Kidney (tissue), 14 donors: ENCODE results near the gene SH3RF3. TPM values are rescaled to one million over a fixed set of nuclear protein-coding genes. Genes with fewer than 3 reads are reported as not detected.

ENCODE experiments used
- DNase-seq, 5 donors: peaks; one replicate each; pipeline ENCODE4 v3.0.0-alpha.2; 2013 to 2020
- FAIRE-seq: peaks from 2 replicates; lab custom pipeline; 2012; peaks lifted over from hg19 to GRCh38; lab: Jason Lieb, UNC
- H3K27ac ChIP-seq, 2 donors: one replicate each; pipeline ENCODE4 v1.7.0; 2013; ENCODE audit warnings: low read depth in 2 of 2, low read length in 2 of 2, inconsistent platforms in 1 of 2
- H3K27me3 ChIP-seq: one replicate; pipeline ENCODE4 v1.7.1; 2013; ENCODE audit warnings: low read length, inconsistent platforms; ENCODE audit not compliant: control insufficient read depth, insufficient read depth
- H3K36me3 ChIP-seq, 3 donors: one replicate each; pipeline versions ENCODE4 v1.7.0 to v1.7.1; 2013; ENCODE audit warnings: low read length in 3 of 3, control low read depth in 1 of 3, inconsistent platforms in 1 of 3; ENCODE audit not compliant: insufficient read depth in 3 of 3, control insufficient read depth in 2 of 3
- H3K4me1 ChIP-seq, 3 donors: one replicate each; pipeline versions ENCODE4 v1.7.0 to v1.7.1; 2013; ENCODE audit warnings: low read length in 3 of 3, inconsistent platforms in 1 of 3, low read depth in 1 of 3; ENCODE audit not compliant: control insufficient read depth in 2 of 3, insufficient read depth in 2 of 3
- H3K4me3 ChIP-seq, 3 donors: one replicate each; pipeline versions ENCODE4 v1.7.0 to v1.8.1; 2013; ENCODE audit warnings: low read length in 3 of 3, control low read depth in 1 of 3, inconsistent platforms in 1 of 3
- H3K9ac ChIP-seq, 3 donors: one replicate each; pipeline versions ENCODE4 v1.7.0 to v1.7.1; 2013; ENCODE audit warnings: low read length in 3 of 3, control low read depth in 1 of 3, inconsistent platforms in 1 of 3
- H3K9me3 ChIP-seq, 3 donors: one replicate each; pipeline versions ENCODE4 v1.7.0 to v1.7.1; 2013; ENCODE audit warnings: low read length in 3 of 3, control low read depth in 1 of 3, inconsistent platforms in 1 of 3; ENCODE audit not compliant: control insufficient read depth in 2 of 3, insufficient read depth in 1 of 3
- CTCF ChIP-seq: IDR thresholded peaks from 3 replicates; pipeline ENCODE4 v1.5.1; 2012; ENCODE audit warnings: mild to moderate bottlenecking, moderate library complexity, borderline replicate concordance; ENCODE audit not compliant: insufficient read depth; ENCODE audit errors: extremely low read depth
- intact Hi-C: fragments of 100-400 bp; cut with DNase I; formaldehyde crosslinking; loops from one replicate; pipeline ENCODE4 v1.11.1; 2022
- polyA plus RNA-seq: library from polyadenylated mRNA; stranded (reverse); fragments of 350-450 nt; fragmentation: Illumina TruSeq; extraction: RNeasy Lipid Tissue Mini Kit (QIAGEN cat#74804); gene quantifications from one replicate; pipeline ENCODE4 v1.2.3, GENCODE V29; 2014; ENCODE audit warnings: low read depth, low replicate concordance; ENCODE audit not compliant: insufficient read depth
- total RNA-seq: library from RNA; stranded (reverse); fragmentation: NEBNext Ultra II Directional; extraction: Animal tissue kit (Norgen Biotek cat#: 25700); gene quantifications from one replicate; pipeline ENCODE4 v1.2.1, GENCODE V29; 2021
- donor health status: control.
- donor health status: control.
- donor health status: control.
- donor health status: control.
- donor health status: control.
- donor health status: DM: yes; HTN: yes; CAD: no.
- donor health status: Normal renal cell carcinoma (clear cell type).

Gene SH3RF3
- total and polyA plus RNA-seq, 2 donors from 2014 or later = 1.7 to 10.7 TPM

GRCh38 chr2:109409321-109410038 lies 280.5 kb downstream of the SH3RF3 start:
- DNase-seq (peak in 1 of 5 donors; percentile 64), FAIRE-seq (no peak)
- TF ChIP-seq CTCF = no peak
- Histone ChIP-seq H3K36me3 (no peaks in the 10 kb centered on the region), H3K9ac (no peak overlapping the region), H3K27me3 (no peaks in the 10 kb centered on the region), H3K27ac (no peak overlapping the region), H3K4me3 (no peak overlapping the region), H3K4me1 (no peaks in the 10 kb centered on the region), H3K9me3 (no peaks in the 10 kb centered on the region)
- intact Hi-C loops = no loop called here

- intact Hi-C loops = no loop called here
- Histone ChIP-seq H3K4me1 (no peaks in the 10 kb centered on the region), H3K36me3 (no peaks in the 10 kb centered on the region), H3K4me3 (no peak overlapping the region), H3K27me3 (no peaks in the 10 kb centered on the region), H3K9me3 (no peaks in the 10 kb centered on the region), H3K27ac (no peak overlapping the region), H3K9ac (no peak overlapping the region)
- DNase-seq (peak in 4 of 5 donors; percentile 93 to 95 (median 94)), FAIRE-seq (no peak)
- no peak for TF ChIP-seq CTCF
These were observed 281.2 kb downstream of the SH3RF3 start for GRCh38 chr2:109410039-109410815.

- FAIRE-seq (no peak), DNase-seq (peak in 3 of 5 donors; percentile 47 to 68 (median 62))
These were observed 282.8 kb downstream of the SH3RF3 start for GRCh38 chr2:109411640-109412325.

More at GRCh38 chr2:109411640-109412325, 282.8 kb downstream of the SH3RF3 start:
- H3K27ac ChIP-seq = no peak overlapping the region
- no peaks in the 10 kb centered on the region for H3K9me3 ChIP-seq
- H3K27me3 ChIP-seq = no peaks in the 10 kb centered on the region
- no peak overlapping the region for H3K9ac ChIP-seq
- no peaks in the 10 kb centered on the region for H3K4me1 ChIP-seq
- H3K36me3 ChIP-seq = no peaks in the 10 kb centered on the region
- intact Hi-C loops = no loop called here
- TF ChIP-seq CTCF = no peak
- H3K4me3 ChIP-seq = no peak overlapping the region
